NCI-H446 (cell line): ENCODE data around the gene ATP10B.

Experiments used
- DNase-seq, 2 experiments: peaks; one replicate each; lab custom pipeline; 2025; lab: John Stamatoyannopoulos, UW

ATP10B gene

DNA sequence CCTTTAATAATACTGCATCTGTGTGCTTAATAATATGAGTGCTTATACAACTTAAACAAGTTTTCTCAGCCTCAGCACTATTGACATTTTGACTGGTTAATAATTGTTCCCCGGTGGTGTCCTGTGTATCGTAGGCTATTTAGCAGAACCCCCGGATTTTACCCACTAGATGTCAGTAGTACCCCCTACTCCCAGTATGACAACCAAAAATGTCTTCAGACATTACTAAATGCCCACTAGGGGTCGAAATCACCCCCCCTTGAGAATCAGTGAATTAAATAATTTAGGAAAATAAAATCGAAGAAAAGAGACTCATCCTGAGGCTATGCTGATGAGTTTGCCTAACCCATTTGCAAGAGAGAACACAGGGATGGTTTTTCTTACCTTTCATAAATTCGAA lies 166.3 kb downstream of the ATP10B start:
- DNase-seq = peak in 1 of 2 experiments; percentile 32

DNA sequence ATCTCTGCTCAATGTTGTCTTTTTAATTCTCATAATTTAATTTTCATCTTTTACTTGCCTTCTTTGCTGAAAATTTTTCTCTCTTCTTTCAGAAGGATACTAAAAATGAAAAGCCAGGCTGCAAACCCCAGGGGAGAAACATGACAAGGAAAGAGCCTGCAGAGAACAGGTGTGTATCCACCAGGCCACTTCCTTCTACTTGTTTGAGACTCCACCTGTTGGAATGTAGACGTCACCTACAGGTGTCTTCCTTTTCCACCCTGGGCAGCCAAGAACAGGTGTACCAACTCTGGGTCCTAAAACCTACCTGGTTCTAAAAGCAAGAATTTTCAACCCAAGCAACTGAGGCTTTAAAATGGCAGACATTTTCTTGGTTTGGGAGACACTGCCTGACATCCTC lies 166.8 kb downstream of the ATP10B start:
- no peak for DNase-seq

DNA sequence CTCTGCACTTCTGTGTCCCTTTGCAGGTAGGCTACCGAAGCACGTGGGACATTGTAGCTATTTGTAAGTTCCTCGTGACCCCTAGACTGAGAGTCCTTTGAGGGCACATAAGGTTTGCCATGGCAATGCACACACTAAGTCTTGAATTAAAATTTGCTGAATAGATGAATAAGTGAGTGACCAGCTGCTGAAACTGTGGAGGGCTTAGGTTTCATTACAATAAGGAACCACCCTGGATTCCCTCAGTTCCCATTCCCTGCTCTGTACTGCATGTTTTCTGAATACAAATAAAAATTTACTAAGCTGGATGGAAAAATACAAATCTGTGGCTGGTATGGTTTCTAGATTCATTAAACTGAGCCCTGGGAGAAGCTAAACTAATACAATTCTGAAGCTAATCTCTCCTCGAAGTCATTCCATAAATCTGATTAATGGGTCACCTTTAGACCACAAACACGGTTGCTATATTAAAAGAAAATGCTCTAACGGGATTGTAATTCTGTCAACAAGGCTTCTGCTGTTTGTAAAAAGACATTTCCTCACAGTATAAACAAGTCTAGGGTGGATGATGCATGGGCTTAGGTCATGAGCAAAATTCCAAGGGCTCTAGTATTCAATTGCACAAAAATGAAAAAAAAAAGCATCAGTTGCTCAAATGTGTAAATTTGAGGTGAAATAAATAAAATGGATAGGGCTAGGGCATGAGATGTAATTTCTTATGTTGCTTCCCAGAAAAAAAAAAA lies 172.3 kb downstream of the ATP10B start:
- no peak for DNase-seq

DNA sequence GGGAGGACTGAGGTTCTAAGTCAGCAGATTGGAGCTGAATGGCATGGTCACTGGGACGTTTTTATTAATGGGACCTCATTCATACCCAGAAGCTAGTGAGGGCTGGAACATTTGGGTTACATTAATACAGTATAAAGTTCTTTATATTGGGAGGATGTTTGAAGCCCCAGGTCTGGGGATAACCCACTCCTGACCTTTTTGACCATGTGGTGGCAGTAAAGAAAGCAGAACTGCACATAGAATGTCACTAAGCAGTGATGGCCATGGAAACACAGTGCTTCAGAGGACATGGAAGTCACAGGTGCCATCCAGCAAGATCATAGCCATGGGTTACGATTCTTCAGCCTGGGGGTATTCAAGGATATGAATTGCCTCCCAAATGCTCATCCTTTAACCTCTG lies 176.0 kb downstream of the ATP10B start:
- DNase-seq = no peak

DNA sequence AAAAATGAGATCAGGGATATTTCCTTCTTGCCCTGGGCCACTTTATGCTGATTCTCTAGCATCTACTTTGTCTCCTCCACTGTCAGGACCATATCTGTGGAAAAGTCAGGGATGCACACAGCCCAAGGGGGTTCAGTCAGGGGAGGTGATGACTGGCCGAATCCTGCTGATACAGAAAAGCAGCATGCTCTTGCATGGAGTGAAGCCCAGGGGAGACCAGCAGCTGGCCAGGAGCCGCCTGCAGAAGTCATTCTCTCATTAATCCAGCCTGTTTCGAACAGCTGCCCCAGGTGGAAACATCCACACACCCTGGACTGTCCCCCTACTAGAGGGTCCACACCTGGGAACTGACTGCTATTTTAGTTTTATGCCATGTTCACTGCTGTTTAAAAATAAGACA lies 177.1 kb downstream of the ATP10B start:
- DNase-seq = no peak

DNA sequence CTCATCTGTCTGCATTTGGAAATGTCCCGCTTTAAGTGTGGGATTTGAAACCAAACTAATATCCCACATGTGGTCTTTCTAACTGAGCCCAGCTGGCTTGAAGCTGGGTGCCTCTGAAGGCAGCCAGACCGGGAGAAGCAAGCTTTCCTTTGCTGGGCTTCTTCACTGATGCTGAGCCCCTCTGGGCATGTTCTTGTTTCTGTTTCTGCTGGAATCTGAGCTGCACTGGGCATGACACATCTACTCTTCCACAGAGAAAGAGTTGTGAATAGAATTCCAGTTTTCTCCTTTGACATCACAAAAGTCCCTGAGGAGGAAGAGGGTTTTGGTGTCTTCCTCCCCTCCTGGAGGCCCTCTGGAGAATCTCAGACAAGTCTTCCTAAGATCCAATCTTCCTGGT lies 179.5 kb downstream of the ATP10B start:
- no peak for DNase-seq

DNA sequence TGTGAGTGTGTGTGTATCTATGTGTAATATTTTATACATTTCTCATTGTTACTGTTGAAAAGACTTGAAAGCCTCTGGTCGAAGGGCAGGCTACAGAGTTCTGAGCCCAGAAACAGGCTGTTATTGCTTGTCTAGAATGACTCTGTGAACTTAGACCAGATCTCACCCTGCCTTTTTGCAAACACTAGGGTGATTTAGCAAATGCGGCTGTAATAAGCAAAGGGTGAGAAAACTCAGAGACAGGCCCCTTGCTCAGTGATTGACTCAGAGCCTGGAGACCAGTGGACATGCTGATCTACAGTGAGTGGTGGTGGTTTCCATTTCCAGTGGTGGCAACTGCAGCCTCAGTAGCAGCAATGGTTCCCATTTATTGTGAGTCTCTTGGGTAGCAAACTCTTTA lies 183.7 kb downstream of the ATP10B start:
- no peak for DNase-seq

DNA sequence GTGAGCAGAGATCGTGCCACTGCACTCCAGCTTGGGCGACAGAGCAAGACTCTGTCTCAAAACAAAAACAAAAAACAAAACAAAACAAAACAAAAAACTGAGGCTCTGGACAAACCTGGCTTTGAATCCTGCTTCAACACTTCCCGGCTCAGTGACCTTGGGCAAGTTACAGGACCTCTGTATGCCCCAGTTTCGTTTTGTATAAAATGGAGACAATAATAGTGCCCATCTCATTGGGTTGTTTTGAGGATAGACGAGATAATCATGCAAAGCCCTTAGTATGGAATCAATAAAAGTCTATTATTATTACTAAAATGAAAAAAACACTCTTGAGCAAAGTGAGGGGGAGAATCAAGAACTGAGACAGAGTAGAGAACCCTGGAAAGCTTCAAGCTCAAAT lies 184.9 kb downstream of the ATP10B start:
- DNase-seq = no peak

DNA sequence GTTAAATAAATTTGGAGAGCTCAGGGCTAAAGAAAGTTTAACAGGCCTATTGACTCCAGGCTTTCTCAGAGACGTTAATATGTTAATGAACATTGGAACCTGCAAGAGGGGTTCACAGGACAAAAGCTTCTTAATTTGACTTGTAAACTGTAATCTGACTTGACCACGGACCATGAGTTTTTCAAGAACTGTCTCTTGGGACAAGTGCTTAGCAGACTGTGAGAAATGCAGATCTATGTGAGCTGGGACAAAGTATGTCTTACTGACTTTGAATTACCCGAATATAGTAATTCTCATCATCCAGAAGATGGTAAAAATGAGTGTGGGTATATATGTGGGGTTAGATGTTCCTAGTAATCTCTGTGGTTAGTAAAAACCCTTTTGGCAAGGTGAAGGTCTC lies 186.6 kb downstream of the ATP10B start:
- DNase-seq = no peak

DNA sequence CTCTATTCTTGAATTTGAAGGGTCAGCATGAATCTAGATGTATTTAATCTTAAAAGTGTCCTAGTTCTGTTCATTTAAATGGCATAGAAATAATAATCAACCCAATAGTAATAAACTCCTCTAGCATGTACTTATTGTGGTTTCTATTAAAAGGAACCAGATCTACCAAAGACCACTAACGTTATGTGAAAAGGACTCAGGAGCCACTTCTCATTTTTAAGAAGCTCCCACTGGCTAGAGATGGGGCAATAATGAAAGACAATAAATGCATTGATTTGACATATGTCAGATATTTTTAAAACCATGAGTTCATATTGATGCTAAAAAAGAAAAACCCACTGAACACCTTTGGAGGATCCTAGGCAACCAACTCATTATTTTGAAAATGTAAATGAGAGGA lies 191.9 kb downstream of the ATP10B start:
- no peak for DNase-seq

DNA sequence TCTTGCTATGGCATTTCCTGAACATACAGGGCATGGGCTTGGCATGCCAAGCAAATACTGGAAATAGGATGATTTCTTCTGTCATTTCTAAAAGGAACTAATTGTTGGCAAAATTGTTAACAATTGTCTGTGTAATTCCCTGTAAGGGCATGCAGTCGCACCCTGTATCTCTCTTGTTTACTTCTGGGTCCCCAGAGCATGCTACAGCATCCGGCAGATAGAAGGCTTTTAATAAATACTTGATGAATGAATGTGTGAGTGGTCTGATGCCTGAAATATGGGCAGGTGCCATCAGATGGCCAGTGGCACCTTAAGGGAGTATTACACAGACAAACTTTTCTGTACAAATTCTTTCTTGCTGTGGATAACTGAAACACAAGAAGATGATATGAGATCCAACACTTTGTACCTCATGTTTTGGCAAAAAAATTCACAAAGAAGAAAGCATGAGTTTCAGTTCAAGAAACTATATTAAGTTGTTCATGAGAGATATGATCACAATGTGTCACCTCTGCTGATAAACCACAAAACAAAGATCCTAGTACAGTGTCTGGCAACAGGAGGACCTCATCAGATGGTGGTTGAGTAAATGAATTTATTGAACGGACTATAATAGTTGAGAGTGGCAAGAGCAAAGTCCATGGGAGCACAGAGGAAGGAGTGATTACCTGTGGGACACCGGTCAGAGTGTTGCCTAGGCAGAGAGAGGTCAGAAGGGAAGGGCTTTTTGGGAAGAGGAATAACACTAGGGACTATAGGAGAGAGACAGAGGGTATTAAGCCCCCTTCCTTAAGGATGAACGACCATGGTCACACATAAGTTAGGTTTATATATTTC lies 194.2 kb downstream of the ATP10B start:
- no peak for DNase-seq

DNA sequence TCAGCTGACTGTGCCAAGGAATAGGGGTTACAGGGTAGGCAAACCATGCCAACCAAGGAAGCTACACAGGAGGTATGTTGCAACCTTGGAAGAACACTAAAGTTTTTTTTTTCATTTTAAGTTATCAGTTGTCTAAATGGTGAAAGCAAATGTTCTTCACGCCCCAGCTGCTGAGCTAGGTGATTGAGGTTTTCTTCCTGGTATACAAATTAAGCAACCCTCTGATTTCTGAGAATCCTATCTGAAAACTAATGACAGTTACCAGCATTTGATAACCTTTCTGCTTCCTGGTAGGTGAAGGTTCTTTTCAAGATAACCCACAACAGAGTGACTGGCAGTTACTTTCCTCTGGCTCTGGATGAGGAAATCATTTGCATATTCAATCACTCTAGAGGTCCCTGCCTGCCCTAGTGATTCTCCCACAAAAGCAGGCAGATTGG lies 194.9 kb downstream of the ATP10B start:
- no peak for DNase-seq

DNA sequence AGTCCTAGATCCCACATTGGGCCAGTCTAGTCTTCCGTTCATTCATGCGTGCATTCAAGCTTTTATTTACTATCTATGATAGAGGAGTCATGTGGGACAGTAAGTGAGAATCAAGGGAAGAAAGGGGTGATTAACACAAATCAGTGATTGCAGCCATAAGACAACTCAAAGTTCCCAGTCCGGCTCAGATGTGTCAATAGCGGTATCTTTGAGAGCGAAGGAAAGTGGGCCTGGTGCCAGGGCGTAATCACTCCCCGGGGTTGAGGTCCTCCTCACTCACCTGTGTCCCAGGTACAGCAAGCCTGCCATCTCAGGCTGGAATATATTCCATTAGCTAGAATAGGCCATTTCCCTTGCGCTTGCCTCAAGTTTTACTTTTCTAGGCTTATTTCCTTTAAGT lies 196.3 kb downstream of the ATP10B start:
- DNase-seq = no peak

DNA sequence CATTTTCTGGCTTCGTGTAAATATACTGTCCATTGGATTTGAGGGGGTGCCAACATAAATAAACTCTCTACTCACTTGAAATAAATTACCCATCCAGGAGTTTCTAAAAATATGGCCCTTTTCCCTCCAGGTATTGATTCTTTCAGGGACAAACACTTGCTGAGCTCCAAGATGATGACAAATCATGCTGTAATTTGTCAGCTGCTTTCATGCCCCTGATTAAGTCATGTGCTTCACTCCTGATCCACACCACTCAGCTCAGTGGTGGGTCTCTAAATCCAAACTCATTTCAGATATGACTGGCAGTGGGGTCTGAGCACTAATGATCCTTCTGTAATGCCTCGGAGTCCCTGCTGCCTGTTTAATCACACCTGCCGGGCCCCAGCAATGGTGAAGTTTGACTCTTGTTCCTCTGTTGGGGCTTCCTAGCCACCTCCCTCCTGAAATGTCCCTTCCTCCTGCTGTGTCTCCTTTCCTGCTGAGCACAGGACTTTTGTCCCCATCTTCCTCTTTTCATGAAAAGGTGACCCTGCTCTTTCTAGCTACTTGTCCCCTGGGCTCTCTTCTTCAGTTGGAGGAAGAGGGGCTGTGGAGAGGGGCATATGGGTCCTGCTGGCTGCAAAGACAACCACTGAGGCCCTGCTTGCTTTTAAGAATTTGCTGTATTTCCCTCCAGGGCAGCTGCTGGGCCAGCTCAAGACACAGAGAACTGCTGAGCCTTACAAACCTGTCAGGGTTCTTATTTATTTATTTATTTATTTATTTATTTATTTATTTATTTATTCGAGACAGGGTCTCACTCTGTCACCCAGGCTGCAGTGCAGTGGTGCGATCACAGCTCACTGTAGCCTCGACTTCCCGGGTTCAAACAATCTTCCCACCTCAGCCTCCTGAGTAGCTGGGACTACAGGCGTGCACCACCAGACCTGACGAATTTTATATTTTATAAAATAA lies 200.0 kb downstream of the ATP10B start:
- no peak for DNase-seq

DNA sequence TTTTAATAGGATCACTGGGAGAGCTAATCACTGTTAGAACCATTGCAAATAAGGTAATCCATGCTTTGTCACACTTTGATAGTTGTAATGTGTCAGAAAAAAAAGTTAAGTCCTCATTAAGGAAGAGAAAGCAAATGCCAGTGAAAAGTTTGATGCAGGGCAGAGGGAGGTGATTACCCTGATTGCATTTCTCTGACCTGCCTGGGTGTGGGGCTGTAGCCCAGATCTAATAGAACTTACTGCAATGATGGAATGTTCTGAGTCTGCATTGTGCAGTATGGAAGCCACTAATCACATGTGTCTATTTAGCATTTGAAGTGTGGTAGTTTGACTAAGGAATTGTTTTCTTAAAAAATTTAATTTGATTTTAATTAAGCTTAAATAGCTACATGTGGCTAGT lies 202.7 kb downstream of the ATP10B start:
- peak in 1 of 2 experiments; percentile 8 for DNase-seq

DNA sequence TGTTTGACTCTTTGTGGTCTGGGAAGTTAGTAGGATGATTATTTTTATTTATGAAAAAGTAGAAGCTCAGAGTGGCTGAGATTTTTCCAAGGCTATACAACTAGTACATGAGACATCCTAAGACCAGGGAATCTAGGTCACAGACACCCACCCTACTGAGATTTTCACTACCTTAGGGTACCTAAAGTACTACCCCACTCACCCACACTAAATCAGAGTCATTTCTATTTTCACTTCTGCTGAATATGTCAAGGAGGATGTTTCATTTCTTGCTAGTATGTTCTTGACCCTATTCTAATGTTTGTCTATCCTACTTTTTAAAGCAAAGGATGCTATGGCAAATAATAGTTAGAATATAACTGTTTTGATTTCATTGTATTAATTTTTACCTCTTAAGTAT lies 206.0 kb downstream of the ATP10B start:
- DNase-seq = no peak

DNA sequence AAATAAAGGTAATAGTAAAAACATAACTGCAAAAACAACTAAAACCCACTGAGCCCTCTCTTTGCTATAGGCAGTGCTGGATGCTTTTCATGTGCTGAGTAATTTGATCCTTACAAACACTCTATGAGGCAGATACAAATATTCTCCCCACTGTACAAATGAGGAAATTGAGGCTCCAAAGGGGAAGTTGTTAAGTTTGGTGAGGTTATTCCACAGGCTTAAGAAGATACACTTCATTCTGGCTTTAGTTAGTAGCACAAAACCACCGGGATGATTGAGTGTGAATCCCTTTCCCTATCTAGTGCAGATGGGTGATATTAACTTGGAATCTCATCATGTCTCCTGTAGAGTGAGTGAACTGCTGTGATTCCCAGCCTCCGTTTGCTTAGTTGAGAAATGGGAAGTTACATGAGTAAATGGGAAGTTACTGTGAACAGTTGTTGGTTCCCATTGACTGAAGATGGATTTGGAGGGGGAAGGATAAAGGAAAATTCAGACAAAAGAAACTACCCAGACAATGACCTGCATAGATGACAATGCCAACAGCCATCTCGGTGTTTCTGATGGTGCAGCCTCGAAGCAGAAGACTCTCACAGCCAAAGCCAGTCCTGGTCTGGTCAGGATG lies 208.3 kb downstream of the ATP10B start:
- DNase-seq = no peak

DNA sequence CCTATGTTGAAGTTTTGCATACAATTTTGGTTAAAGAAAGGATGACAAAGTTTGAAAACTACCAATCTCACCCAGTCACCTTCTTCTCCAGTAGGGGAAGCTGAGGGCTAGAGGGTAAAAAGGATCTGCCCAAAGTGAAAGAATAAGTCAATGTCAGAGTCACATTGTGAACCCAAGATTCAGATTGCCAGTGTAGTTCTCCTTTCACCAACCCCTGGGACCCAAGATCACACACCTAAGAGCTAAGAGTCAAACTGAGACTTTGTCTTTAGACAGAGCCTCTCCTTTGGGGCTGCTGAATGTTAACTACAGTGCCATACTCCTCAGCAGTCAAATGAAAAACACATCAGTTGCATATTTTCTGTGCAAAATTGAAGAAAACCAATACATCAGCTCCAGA lies 210.6 kb downstream of the ATP10B start:
- DNase-seq = no peak

DNA sequence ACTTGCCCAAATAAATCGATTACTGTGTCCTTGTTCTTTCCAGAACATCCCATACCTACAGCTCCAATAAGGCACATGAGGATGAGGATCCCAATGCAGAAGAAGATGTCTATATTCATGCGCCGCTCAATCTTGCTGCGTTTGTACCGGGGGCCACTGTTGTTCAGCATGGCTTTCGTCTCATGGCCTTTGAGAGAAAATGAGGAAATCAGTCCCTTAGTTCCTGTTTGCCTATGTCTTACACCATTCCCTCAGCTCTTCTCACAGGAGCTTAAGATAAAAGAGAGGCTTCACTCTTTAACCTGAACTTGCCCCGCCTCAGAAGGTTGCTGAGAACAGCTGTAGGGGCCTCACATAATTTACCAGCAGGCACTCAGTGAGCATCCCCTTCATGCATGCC lies 211.6 kb downstream of the ATP10B start:
- DNase-seq = no peak

DNA sequence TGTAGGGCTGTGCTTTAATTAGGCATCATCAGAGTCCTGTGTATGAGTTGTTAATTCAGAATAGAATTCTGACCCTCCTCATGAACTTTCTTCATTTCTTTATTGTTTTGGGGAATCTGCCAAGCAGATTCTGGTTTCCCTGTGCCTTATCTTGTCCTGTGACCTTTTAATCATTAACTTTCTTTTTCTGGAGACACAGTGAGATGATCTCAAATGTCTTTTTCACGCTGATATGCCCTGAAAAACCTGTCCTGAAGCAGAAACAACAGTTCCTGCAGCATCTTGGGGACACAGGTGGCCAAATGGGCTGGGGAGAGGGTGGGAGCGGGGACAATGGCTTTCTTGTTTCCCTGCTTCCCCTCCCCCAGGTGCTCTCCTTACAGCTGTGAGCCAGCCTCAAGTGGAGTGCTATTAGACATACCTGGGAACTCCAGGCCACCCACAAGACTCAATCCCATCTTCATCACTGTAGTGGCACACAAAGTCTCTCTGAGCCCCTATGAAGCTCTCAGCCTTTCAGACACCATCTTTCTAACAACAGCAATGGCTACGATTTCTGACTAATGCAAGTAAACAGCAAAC lies 213.8 kb downstream of the ATP10B start:
- no peak for DNase-seq

DNA sequence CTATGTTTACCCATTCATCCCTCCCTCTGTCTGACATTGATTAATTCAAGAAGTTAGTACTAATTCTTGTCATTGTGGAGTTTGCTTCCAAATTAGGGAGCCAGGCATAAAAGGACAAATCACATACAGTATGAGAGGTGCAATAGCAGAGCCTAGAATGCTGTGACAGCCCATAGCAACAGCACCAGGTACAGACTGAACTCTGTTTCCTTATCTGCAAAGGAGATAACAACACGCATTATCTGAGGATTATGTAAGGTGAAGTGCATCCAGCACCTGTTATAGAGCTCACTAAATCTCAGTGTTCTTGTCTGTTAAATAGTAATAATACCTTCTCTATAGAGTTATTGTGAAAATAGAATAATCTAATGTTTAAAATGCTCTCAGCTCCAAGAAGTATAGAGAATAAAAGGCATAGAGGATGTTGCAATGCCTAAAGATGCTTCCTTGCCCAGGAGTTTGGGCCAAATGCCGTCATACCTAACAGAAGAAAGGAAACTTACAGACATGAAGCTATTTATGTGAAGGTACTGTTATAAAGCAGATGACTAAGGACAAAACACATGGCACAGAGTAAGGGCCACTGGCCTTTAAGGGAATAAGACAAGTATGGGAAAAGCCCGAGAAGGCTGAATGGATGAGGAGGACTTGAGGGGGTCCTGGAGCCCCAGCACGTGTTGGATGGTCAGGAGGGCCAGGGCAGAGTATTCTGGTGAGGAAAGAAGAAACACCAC lies 214.5 kb downstream of the ATP10B start:
- no peak for DNase-seq
